Gastroesophageal sphincter (tissue), 2 donors: ENCODE measurements around the gene TMEM82.

ENCODE experiments used
- POLR2A ChIP-seq, 2 donors: fragments of 450-650 bp; IDR thresholded peaks; one replicate each; pipeline ENCODE4 v1.6.1; 2017; ENCODE audit warnings: antibody characterized with exemption in 2 of 2, mild to moderate bottlenecking in 2 of 2, moderate library complexity in 1 of 2
- POLR2AphosphoS5 ChIP-seq: sonication (generic); formaldehyde crosslinking; IDR thresholded peaks from one replicate; pipeline ENCODE4 v1.6.1; 2017; ENCODE audit warnings: antibody characterized with exemption

DNA sequence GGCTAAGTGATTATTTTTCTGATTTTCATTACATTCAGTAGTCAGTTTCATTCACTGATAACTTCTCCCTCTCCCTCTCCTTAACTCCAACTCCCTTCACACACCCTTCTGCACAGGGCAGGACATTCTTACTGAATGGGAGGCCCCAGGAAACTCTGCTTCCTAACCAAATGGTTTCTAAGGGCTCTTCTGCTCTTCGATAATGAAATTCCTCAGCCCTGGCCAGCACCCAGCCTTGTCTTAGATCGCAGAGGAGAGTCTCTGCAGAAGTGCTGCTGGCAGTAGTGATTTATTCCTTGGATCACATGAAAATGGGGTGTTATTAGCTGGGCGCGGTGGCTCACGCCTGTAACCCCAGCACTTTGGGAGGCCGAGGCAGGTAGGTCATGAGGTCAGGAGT, 41.8 kb upstream of the TMEM82 start:
- TF ChIP-seq POLR2A (IDR thresholded peaks at IDR 0.05) (no peak), POLR2AphosphoS5 (no peak)
